Peyer's patch (tissue), 4 donors: ENCODE measurements around the gene TMEM150B.

Source experiments
- CTCF ChIP-seq, 6 experiments: fragments of 450-650 bp in 4 of 6; fragments of 200-600 bp in 2 of 6; sonication (generic) in 1 of 6; IDR thresholded peaks; one replicate each; pipeline ENCODE4 v1.5.1; 2017 to 2019; ENCODE audit warnings: antibody characterized with exemption in 6 of 6, mild to moderate bottlenecking in 3 of 6, moderate library complexity in 1 of 6
- POLR2A ChIP-seq, 2 donors: fragments of 450-650 bp; IDR thresholded peaks; one replicate each; pipeline ENCODE4 v1.5.1; 2017; ENCODE audit warnings: antibody characterized with exemption in 2 of 2, mild to moderate bottlenecking in 2 of 2, moderate library complexity in 2 of 2

GRCh38 chr19:55284405-55285058 lies 40.6 kb downstream of the TMEM150B start:
- no peak for TF ChIP-seq POLR2A (IDR thresholded peaks at IDR 0.05)
- TF ChIP-seq CTCF (IDR thresholded peaks at IDR 0.05), result no peak
